HG03175 (cell line): ENCODE measurements around the gene CNTN5.
"Not testable (repeated sequence)": the region's sequence is repeated elsewhere in the genome, so short reads cannot be mapped to it uniquely, and the experiment has no call there.

Source experiments
- ATAC-seq: cut with Tn5 transposase; IDR thresholded peaks from one replicate; pipeline ENCODE4 v1.9.1; 2021; ENCODE audit warnings: mild to moderate bottlenecking, moderate library complexity; ENCODE audit not compliant: unreplicated experiment

The CNTN5 gene

DNA sequence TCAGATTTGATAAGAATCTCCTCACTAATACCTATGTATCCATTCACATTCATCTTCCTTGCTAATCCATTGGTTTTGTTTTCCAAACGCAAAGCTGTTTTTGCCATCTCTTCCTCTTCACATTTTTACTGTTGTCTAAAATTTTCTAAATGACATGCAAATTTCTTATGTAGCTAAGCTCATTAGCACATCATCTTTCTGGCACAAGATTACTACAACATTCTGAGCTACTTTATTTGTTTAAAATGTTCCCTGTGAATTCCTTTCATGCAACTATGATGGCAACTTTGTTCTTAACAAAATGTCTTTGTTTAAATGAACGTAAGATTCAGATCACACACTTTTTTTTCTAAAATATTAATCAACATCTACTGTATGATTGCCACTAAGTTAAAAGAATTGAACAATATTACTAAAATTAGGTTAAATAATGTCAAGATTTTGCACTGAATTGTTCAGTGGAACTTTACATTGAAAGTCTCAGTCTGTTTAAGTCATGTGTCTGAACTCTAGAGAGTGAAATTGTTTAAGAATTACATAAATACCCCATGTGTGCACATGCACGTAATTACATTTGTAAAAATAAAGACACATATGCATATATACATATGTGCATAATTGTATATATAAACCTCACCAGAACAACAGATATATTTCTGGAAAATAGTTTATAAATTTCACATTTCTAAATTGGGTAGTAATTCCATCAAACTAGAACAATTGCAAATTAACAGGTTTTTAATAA lies 688.4 kb downstream of the CNTN5 start:
- ATAC-seq: no peak

DNA sequence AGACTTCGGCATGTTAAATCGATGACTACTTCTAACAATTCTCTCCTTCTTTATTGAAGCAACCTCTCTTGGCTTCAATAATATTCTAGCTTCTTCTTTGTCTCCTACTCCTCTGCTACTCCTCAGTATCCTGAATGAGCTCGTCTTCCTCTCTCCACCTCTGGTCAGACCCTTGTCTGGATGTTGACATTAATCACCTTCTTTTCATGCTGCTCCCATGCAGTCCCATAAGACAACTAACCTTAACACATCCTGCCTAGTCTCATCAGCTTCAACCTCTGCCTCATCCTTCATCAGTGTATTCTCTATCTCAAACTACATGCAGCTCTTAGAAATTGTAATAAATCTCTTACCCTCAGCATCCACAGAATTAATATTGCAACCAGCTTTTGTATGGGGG lies 695.6 kb downstream of the CNTN5 start:
- ATAC-seq: no peak

DNA sequence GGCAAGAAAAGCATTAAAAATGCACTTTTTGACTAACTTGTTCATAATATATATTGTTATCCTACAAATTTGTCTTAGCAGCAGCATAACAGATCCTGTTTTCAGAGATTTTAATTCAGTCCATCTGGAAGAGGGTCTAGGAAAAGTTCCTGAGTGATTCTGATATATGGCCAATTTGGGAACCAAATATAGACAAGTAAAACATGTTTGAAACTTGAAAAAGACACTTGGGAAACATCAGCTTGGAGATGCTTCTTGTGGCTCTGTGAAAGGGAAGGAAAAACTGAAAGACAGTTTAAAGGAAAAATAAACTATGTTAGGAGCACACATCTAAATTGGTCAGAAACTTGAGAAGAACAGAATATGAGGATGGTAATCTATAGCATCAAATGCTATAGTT lies 697.5 kb downstream of the CNTN5 start:
- ATAC-seq: no peak

GRCh38 chr11:99739464-99740089 lies 718.8 kb downstream of the CNTN5 start:
- no peak for ATAC-seq

GRCh38 chr11:99742501-99742900 lies 721.8 kb downstream of the CNTN5 start:
- no peak for ATAC-seq

- ATAC-seq: no peak
These were observed 739.0 kb downstream of the CNTN5 start for GRCh38 chr11:99759787-99760186.

GRCh38 chr11:99766811-99767210 lies 746.1 kb downstream of the CNTN5 start:
- no peak for ATAC-seq

GRCh38 chr11:99773646-99774045 lies 752.9 kb downstream of the CNTN5 start:
- ATAC-seq: no peak

GRCh38 chr11:99781074-99781473 lies 760.3 kb downstream of the CNTN5 start:
- no peak for ATAC-seq

DNA sequence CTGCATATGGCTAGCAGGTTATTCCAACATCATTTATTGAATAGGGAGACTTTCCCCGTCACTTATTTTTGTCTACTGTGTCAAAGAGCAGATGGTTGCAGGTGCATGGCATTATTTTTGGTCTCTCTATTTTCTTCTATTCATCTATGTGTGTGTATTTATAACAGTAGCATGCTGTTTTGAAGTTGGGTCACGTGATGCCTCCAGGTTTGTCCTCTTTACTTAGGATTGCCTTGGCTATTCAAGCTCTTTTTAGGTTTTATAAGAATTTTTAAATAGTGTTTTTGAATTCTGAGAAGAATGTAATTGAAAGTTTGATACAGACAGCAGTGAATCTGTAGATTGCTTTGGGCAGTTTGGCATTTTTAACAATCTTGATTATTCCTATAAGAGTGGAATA lies 770.6 kb downstream of the CNTN5 start:
- no peak for ATAC-seq

- ATAC-seq: no peak
These were observed 775.2 kb downstream of the CNTN5 start for GRCh38 chr11:99795999-99796398.

- no peak for ATAC-seq
These were observed 782.8 kb downstream of the CNTN5 start for GRCh38 chr11:99803501-99803900.

DNA sequence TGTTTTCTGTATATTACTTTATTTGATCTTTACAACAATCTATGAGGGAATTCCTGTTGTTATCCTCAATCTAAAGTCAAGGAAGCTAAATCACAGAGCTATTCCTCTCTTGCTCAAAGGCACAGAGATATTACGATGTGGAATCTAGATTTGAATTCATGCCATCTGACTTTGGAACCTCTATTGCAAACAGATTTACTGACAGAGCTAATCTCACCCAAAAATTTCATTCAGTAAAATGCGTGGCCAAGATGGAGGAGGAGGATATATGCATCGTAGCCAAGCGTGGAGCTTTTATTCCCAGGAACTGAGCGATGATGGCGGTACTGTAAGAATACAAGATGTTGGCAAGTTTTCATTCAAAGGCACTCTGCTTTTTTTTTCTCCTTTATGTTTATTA lies 791.8 kb downstream of the CNTN5 start:
- no peak for ATAC-seq

GRCh38 chr11:99814021-99814420 lies 793.3 kb downstream of the CNTN5 start:
- no peak for ATAC-seq

DNA sequence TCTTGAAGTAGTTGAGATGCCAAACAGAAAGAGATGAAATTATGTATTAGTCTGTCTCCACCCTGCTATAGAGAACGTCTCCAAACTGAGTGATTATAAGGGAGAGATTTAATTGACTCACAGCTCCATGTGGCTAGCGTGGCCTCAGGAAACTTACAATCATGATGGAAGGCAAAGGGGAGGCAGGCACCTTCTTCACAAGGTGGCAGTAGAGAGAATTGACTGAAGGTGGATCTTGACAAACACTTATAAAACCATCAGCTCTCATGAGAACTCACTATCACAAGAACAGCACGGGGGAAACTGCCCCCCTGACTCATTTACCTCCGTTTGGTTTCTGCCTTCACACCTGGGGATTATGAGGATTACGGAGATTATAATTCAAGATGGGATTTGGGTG lies 794.0 kb downstream of the CNTN5 start:
- no peak for ATAC-seq

DNA sequence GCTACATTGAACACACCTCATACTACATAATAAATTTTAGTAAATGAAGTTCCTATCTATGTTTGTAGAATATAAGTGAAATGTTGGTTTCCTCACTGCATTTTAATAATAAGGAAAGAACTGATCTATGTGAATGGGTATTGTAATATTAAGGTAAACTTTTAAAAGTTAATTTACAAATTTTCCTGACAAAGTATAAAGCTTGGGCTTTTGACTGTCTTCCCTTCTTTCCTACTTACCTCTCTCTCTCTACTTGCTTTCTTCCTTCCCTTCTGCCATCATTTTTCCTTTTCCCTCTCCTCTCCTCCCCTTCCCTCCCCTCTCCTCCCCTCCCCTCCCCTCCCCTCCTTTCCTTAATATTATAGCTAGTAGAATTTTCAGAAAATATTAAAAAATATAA lies 798.2 kb downstream of the CNTN5 start:
- no peak for ATAC-seq

DNA sequence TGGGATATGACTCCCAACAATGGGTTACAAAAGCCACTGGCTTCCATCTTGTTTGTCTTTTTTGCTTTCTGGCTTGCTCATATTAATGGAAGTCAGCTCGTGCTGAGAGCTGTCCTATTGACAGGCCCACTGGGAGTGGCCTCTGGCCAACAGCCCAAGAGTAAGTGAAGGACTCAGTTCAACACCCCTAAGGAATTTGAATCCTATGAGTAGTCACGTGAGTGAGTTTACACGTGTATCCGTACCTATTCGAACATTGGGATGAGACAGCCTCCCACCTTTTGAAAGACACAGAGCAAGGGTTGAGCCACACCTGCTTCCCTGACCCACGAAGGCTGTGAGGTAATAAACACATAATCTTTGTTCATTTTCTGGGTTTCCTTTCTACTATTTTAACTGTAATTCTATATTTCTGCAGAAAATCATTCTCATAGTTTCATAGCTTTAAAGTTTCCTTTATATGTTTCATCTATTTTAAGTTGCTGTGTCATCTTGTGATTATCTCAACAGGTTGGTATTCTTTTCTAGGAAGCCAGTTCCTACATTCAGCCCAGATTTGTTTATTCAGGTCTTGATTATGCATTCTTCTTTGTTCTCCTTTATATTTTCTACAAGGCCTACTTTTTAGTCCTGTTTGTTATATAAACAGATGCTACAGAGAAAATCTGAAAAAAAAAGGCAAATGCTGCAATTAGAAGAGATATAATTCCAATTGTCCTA lies 802.3 kb downstream of the CNTN5 start:
- no peak for ATAC-seq

DNA sequence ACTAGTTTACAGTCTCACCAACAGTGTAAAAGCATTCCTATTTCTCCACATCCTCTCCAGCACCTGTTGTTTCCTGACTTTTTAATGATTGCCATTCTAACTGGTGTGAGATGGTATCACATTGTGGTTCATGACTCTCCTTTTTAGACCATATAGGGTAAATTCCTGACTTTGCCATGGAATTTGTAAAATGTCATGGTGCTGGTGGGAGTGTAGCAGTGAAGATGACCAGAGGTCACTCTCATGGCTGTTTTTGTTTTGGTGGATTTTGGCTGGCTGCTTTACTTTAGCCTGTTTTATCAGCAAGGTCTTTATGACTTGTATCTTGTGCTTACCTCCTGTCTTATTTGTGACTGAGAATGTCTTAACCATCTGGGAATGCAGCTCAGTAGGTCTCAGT lies 816.0 kb downstream of the CNTN5 start:
- not testable (repeated sequence) for ATAC-seq

GRCh38 chr11:99841885-99842284 lies 821.1 kb downstream of the CNTN5 start:
- ATAC-seq: no peak

GRCh38 chr11:99865951-99866350 lies 845.2 kb downstream of the CNTN5 start:
- no peak for ATAC-seq

DNA sequence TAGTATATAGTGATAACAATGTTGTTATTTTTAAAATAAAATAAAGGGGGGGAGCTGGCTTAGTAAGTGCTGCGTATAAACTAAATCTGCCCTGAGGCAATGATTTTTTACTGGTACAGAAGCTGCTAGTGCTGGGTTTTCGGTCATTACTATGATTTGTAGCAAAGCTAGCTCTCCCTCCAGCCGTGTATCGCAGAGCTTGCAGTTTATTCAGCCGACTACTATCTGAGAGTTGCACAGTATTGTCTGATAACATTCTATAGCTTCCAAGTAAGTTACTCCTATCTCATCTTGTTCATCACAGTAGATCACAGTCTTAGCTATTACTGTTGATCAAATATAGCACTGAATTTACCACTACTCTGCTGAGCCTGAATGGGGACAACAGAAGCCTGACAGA lies 860.9 kb downstream of the CNTN5 start:
- ATAC-seq: no peak

DNA sequence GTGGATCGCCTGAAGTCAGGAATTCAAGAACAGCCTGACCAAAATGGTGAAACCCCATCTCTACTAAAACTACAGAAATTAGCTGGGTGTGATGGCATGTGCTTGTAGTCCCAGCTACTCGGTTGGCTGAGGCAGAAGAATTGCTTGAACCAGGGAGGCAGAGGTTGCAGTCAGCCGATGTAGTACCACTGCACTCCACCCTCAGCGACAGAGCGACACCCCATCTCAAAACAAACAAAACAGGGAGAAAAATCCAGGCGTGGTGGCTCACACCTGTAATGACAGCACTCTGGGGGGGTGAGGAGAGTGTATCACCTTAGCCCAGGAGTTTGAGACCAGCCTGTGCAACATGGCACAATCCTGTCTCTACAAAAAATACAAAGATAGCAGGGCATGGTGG lies 864.0 kb downstream of the CNTN5 start:
- ATAC-seq: no peak
